ENCODE results near the gene HDAC9.

DNA sequence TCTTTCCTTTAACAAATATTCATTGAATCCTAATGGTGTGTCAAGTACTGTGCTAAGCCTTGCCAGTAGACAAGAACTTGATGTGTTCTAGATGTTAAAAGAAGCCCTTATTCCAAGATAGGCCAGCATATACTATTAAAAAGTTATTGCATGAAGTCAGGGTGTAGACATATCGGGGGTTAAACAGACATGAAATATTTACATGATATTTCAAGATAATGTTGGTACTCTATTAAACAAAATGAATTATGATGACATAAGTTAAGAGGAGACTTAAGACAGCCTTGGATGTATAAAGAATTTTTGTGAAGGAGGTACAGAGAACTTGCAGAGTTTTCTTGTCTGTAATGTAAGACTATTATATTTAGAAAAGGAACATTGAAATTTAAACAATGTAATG lies 44.8 kb downstream of the HDAC9 start:
- TF ChIP-seq, protein P1, sequence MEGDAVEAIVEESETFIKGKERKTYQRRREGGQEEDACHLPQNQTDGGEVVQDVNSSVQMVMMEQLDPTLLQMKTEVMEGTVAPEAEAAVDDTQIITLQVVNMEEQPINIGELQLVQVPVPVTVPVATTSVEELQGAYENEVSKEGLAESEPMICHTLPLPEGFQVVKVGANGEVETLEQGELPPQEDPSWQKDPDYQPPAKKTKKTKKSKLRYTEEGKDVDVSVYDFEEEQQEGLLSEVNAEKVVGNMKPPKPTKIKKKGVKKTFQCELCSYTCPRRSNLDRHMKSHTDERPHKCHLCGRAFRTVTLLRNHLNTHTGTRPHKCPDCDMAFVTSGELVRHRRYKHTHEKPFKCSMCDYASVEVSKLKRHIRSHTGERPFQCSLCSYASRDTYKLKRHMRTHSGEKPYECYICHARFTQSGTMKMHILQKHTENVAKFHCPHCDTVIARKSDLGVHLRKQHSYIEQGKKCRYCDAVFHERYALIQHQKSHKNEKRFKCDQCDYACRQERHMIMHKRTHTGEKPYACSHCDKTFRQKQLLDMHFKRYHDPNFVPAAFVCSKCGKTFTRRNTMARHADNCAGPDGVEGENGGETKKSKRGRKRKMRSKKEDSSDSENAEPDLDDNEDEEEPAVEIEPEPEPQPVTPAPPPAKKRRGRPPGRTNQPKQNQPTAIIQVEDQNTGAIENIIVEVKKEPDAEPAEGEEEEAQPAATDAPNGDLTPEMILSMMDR (tag by site-specific recombination; IDR thresholded peaks at IDR 0.05), result no peak
- no peak for TF ChIP-seq ZNF626 (tag by site-specific recombination; IDR thresholded peaks at IDR 0.05)
- no peak for TF ChIP-seq BCL11A (tag by site-specific recombination; IDR thresholded peaks at IDR 0.05; ENCODE audit: low read depth)
- TF ChIP-seq, protein P2, sequence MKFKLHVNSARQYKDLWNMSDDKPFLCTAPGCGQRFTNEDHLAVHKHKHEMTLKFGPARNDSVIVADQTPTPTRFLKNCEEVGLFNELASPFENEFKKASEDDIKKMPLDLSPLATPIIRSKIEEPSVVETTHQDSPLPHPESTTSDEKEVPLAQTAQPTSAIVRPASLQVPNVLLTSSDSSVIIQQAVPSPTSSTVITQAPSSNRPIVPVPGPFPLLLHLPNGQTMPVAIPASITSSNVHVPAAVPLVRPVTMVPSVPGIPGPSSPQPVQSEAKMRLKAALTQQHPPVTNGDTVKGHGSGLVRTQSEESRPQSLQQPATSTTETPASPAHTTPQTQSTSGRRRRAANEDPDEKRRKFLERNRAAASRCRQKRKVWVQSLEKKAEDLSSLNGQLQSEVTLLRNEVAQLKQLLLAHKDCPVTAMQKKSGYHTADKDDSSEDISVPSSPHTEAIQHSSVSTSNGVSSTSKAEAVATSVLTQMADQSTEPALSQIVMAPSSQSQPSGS (tag by site-specific recombination; IDR thresholded peaks at IDR 0.05; ENCODE audit: low read depth), result no peak
- TF ChIP-seq OSR2 (tag by site-specific recombination; IDR thresholded peaks at IDR 0.05), result no peak
- no peak for TF ChIP-seq YY1 (tag by site-specific recombination; IDR thresholded peaks at IDR 0.05)
- TF ChIP-seq ZFHX2 (tag by site-specific recombination; conservative IDR thresholded peaks at IDR 0.05), result no peak
- TF ChIP-seq MEIS1 (CRISPR knock-in tag; IDR thresholded peaks at IDR 0.05; ENCODE audit: borderline replicate concordance), result no peak
- no peak for TF ChIP-seq ZNF510 (tag by site-specific recombination; IDR thresholded peaks at IDR 0.05; ENCODE audit: insufficient replicate concordance)
